Measurements from ENCODE around the gene ZNF622. TPM values are rescaled to one million over a fixed set of nuclear protein-coding genes. Genes with fewer than 3 reads are reported as not detected.
"Not testable (repeated sequence)": the region's sequence is repeated elsewhere in the genome, so short reads cannot be mapped to it uniquely, and the experiment has no call there.

Gene ZNF622
- total and polyA plus RNA-seq, 4 donors: 19.7 to 35.3 (median 23.2) TPM

- no peak overlapping the region for H3K27ac ChIP-seq (ENCODE audit: low read depth in 1 of 2, low read length in 2 of 2)
- H3K4me3 ChIP-seq (ENCODE audit: low read length in 2 of 2): no peak overlapping the region
- H3K27me3 ChIP-seq (ENCODE audit: control insufficient read depth in 1 of 2, insufficient read depth in 2 of 2, low read length in 1 of 2): no peaks in the 10 kb centered on the region
- peaks cover 11 to 13% of the 10 kb centered on the region in 2 donors for H3K36me3 ChIP-seq (ENCODE audit: control insufficient read depth in 1 of 2, insufficient read depth in 2 of 2, low read length in 1 of 2)
- H3K4me1 ChIP-seq (ENCODE audit: control insufficient read depth in 1 of 2, insufficient read depth in 2 of 2, low read length in 2 of 2): peaks cover 0 to 1% of the 10 kb centered on the region in 2 donors
- DNase-seq: peak in 1 of 2 donors; percentile 60
- ATAC-seq (ENCODE audit: low FRiP score): peak; percentile 74
- WGBS, 2 donors: 38 to 43% methylated on average over 4 of the region's 4 CpGs
- no peaks in the 10 kb centered on the region for H3K9me3 ChIP-seq (ENCODE audit: control insufficient read depth, low read length)
- intact Hi-C loops (cut with DNase I): loop anchor here in 1 of 2 donors (10.0 kb wide), 1 partner anchor 281 kb away; the partner anchor contains the start of gene MARCHF11
These were observed 9.3 kb downstream of the ZNF622 start for GRCh38 chr5:16456103-16456832.

GRCh38 chr5:16455668-16456067 lies 9.9 kb downstream of the ZNF622 start:
- H3K27me3 ChIP-seq (ENCODE audit: control insufficient read depth in 1 of 2, insufficient read depth in 2 of 2, low read length in 1 of 2): no peaks in the 10 kb centered on the region
- intact Hi-C loops (cut with DNase I): loop anchor here in 1 of 2 donors (10.0 kb wide), 1 partner anchor 281 kb away; the partner anchor contains the start of gene MARCHF11
- no peaks in the 10 kb centered on the region for H3K9me3 ChIP-seq (ENCODE audit: control insufficient read depth, low read length)
- peaks cover 13% of the 10 kb centered on the region in 2 donors for H3K36me3 ChIP-seq (ENCODE audit: control insufficient read depth in 1 of 2, insufficient read depth in 2 of 2, low read length in 1 of 2)
- WGBS, 2 donors: 73 to 75% methylated on average over 5 of the region's 5 CpGs
- no peak overlapping the region for H3K27ac ChIP-seq (ENCODE audit: low read depth in 1 of 2, low read length in 2 of 2)
- H3K4me1 ChIP-seq (ENCODE audit: control insufficient read depth in 1 of 2, insufficient read depth in 2 of 2, low read length in 2 of 2): peaks cover 0 to 1% of the 10 kb centered on the region in 2 donors
- ATAC-seq (ENCODE audit: low FRiP score) (no peak), DNase-seq (no peak)
- no peak overlapping the region for H3K4me3 ChIP-seq (ENCODE audit: low read length in 2 of 2)

- Histone ChIP-seq H3K4me3 (ENCODE audit: low read length in 2 of 2) (no peak overlapping the region), H3K27me3 (ENCODE audit: control insufficient read depth in 1 of 2, insufficient read depth in 2 of 2, low read length in 1 of 2) (no peaks in the 10 kb centered on the region), H3K36me3 (ENCODE audit: control insufficient read depth in 1 of 2, insufficient read depth in 2 of 2, low read length in 1 of 2) (peaks cover 13 to 17% of the 10 kb centered on the region in 2 donors), H3K9me3 (ENCODE audit: control insufficient read depth, low read length) (no peaks in the 10 kb centered on the region), H3K27ac (ENCODE audit: low read depth in 1 of 2, low read length in 2 of 2) (no peak overlapping the region), H3K4me1 (ENCODE audit: control insufficient read depth in 1 of 2, insufficient read depth in 2 of 2, low read length in 2 of 2) (peaks cover 0 to 1% of the 10 kb centered on the region in 2 donors)
- ATAC-seq (ENCODE audit: low FRiP score) (no peak), DNase-seq (no peak)
- intact Hi-C loops (cut with DNase I): loop anchor here in 1 of 2 donors (10.0 kb wide), 1 partner anchor 280 kb away; the partner anchor contains the start of gene MARCHF11
- WGBS, 2 donors: 92% methylated on average over 4 of the region's 4 CpGs
These were observed 10.9 kb downstream of the ZNF622 start for GRCh38 chr5:16454686-16455085.

- no peak for DNase-seq
- Histone ChIP-seq H3K9me3 (ENCODE audit: control insufficient read depth, low read length) (no peaks in the 10 kb centered on the region), H3K4me1 (ENCODE audit: control insufficient read depth in 1 of 2, insufficient read depth in 2 of 2, low read length in 2 of 2) (peaks cover 0 to 1% of the 10 kb centered on the region in 2 donors), H3K27ac (ENCODE audit: low read depth in 1 of 2, low read length in 2 of 2) (no peak overlapping the region), H3K27me3 (ENCODE audit: control insufficient read depth in 1 of 2, insufficient read depth in 2 of 2, low read length in 1 of 2) (no peaks in the 10 kb centered on the region), H3K4me3 (ENCODE audit: low read length in 2 of 2) (no peak overlapping the region), H3K36me3 (ENCODE audit: control insufficient read depth in 1 of 2, insufficient read depth in 2 of 2, low read length in 1 of 2) (peaks cover 13 to 14% of the 10 kb centered on the region in 2 donors)
- intact Hi-C loops (cut with DNase I): loop anchor here in 1 of 2 donors (10.0 kb wide), 1 partner anchor 279 kb away; the partner anchor contains the start of gene MARCHF11
- no peak for ATAC-seq (ENCODE audit: low FRiP score)
These were observed 12.0 kb downstream of the ZNF622 start for GRCh38 chr5:16453609-16454008.

GRCh38 chr5:16450163-16450562 lies 15.4 kb downstream of the ZNF622 start:
- no peak overlapping the region for H3K4me3 ChIP-seq (ENCODE audit: low read length in 2 of 2)
- whole genome bisulfite sequencing, 2 donors: 81 to 87% methylated on average over 2 of the region's 2 CpGs
- intact Hi-C loops (cut with DNase I): loop anchor here in 1 of 2 donors (10.0 kb wide), 1 partner anchor 275 kb away; the partner anchor contains the start of gene MARCHF11
- H3K9me3 ChIP-seq (ENCODE audit: control insufficient read depth, low read length): no peaks in the 10 kb centered on the region
- peaks cover 8 to 14% of the 10 kb centered on the region in 2 donors for H3K36me3 ChIP-seq (ENCODE audit: control insufficient read depth in 1 of 2, insufficient read depth in 2 of 2, low read length in 1 of 2)
- no peak overlapping the region for H3K27ac ChIP-seq (ENCODE audit: low read depth in 1 of 2, low read length in 2 of 2)
- no peaks in the 10 kb centered on the region for H3K27me3 ChIP-seq (ENCODE audit: control insufficient read depth in 1 of 2, insufficient read depth in 2 of 2, low read length in 1 of 2)
- H3K4me1 ChIP-seq (ENCODE audit: control insufficient read depth in 1 of 2, insufficient read depth in 2 of 2, low read length in 2 of 2): no peaks in the 10 kb centered on the region
- ATAC-seq (ENCODE audit: low FRiP score): no peak
- no peak for DNase-seq

GRCh38 chr5:16446993-16447392 lies 18.6 kb downstream of the ZNF622 start:
- Histone ChIP-seq H3K9me3 (ENCODE audit: control insufficient read depth, low read length) (no peaks in the 10 kb centered on the region), H3K27ac (ENCODE audit: low read depth in 1 of 2, low read length in 2 of 2) (no peak overlapping the region), H3K36me3 (ENCODE audit: control insufficient read depth in 1 of 2, insufficient read depth in 2 of 2, low read length in 1 of 2) (peaks cover 3 to 11% of the 10 kb centered on the region in 2 donors), H3K4me1 (ENCODE audit: control insufficient read depth in 1 of 2, insufficient read depth in 2 of 2, low read length in 2 of 2) (no peaks in the 10 kb centered on the region), H3K4me3 (ENCODE audit: low read length in 2 of 2) (no peak overlapping the region), H3K27me3 (ENCODE audit: control insufficient read depth in 1 of 2, insufficient read depth in 2 of 2, low read length in 1 of 2) (no peaks in the 10 kb centered on the region)
- intact Hi-C loops (cut with DNase I): no loop called here
- WGBS, 2 donors: 84 to 85% methylated on average over 5 of the region's 5 CpGs
- ATAC-seq (ENCODE audit: low FRiP score): no peak
- DNase-seq: no peak

GRCh38 chr5:16437977-16438376 lies 27.6 kb downstream of the ZNF622 start:
- ATAC-seq (ENCODE audit: low FRiP score) (no peak), DNase-seq (no peak)
- Histone ChIP-seq H3K27ac (ENCODE audit: low read depth in 1 of 2, low read length in 2 of 2) (no peak overlapping the region), H3K27me3 (ENCODE audit: control insufficient read depth in 1 of 2, insufficient read depth in 2 of 2, low read length in 1 of 2) (no peaks in the 10 kb centered on the region), H3K4me3 (ENCODE audit: low read length in 2 of 2) (no peak overlapping the region), H3K4me1 (ENCODE audit: control insufficient read depth in 1 of 2, insufficient read depth in 2 of 2, low read length in 2 of 2) (no peaks in the 10 kb centered on the region), H3K9me3 (ENCODE audit: control insufficient read depth, low read length) (no peaks in the 10 kb centered on the region), H3K36me3 (ENCODE audit: control insufficient read depth in 1 of 2, insufficient read depth in 2 of 2, low read length in 1 of 2) (no peaks in the 10 kb centered on the region)
- intact Hi-C loops (cut with DNase I): no loop called here
- WGBS, 2 donors: 66 to 72% methylated on average over 1 of the region's 1 CpG

GRCh38 chr5:16436065-16436682 lies 29.4 kb downstream of the ZNF622 start:
- ATAC-seq (ENCODE audit: low FRiP score); H3K4me1 ChIP-seq (ENCODE audit: control insufficient read depth in 1 of 2, insufficient read depth in 2 of 2, low read length in 2 of 2); H3K36me3 ChIP-seq (ENCODE audit: control insufficient read depth in 1 of 2, insufficient read depth in 2 of 2, low read length in 1 of 2); DNase-seq; H3K4me3 ChIP-seq (ENCODE audit: low read length in 2 of 2); intact Hi-C loops (cut with DNase I); H3K27me3 ChIP-seq (ENCODE audit: control insufficient read depth in 1 of 2, insufficient read depth in 2 of 2, low read length in 1 of 2); H3K27ac ChIP-seq (ENCODE audit: low read depth in 1 of 2, low read length in 2 of 2); H3K9me3 ChIP-seq (ENCODE audit: control insufficient read depth, low read length): not testable (repeated sequence)
- 91% methylated on average over 25 to 28 of the region's 28 CpGs for WGBS, 2 donors
